ENCODE measurements around the gene ERICH3.

Gene ERICH3

GRCh38 chr1:74654708-74655107 lies 18.9 kb downstream of the ERICH3 start:
- no peak for TF ChIP-seq EZH2phosphoT487 (IDR thresholded peaks at IDR 0.05; ENCODE audit: borderline replicate concordance, low read length)
- H3K4me2 ChIP-seq (ENCODE audit: low read length): no peak overlapping the region
- H3K27ac ChIP-seq (ENCODE audit: low read depth, low read length): no peak overlapping the region
- no peaks in the 10 kb centered on the region for H4K20me1 ChIP-seq (ENCODE audit: control insufficient read depth, insufficient read depth, low read depth, low read length)
- H3K4me1 ChIP-seq (ENCODE audit: control insufficient read depth, low read length): peaks cover 16% of the 10 kb centered on the region
- H3K9me3 ChIP-seq (ENCODE audit: control insufficient read depth, insufficient read depth, low read length): no peaks in the 10 kb centered on the region
- H3K27me3 ChIP-seq (ENCODE audit: control insufficient read depth, low read length): no peaks in the 10 kb centered on the region
- H3K79me2 ChIP-seq (ENCODE audit: control insufficient read depth, low read length): no peaks in the 10 kb centered on the region
- no peaks in the 10 kb centered on the region for H3K9me2 ChIP-seq (replicated peaks; ENCODE audit: control insufficient read depth, low read length)
- H3K4me3 ChIP-seq (ENCODE audit: low read length): no peak overlapping the region
- H3K36me3 ChIP-seq (ENCODE audit: control insufficient read depth, low read length): no peaks in the 10 kb centered on the region
- no peaks in the 10 kb centered on the region for H3F3A ChIP-seq (ENCODE audit: control insufficient read depth, insufficient read depth)

DNA sequence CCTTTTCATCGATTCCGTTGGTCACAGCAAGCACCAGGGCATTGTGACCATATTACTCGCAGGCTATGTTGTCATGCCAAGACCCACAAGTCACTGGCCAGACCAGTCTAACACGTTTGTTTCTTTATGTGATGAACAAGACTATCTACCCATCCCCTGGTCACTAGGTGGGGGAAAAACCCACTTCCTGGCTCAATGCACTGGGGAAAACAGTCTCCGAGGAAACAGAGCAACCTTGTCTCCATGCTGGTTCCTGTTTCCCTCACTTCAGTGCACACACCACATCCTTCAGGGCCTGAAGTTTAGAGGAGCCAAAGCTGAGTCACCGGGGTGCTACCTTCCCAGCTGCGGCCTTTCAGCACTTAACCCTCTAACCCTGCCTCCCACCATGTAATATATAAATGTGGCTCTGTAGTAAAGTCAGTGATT lies 20.9 kb downstream of the ERICH3 start:
- H3K9me3 ChIP-seq (ENCODE audit: control insufficient read depth, insufficient read depth, low read length): no peaks in the 10 kb centered on the region
- no peak overlapping the region for H3K27ac ChIP-seq (ENCODE audit: low read depth, low read length)
- H4K20me1 ChIP-seq (ENCODE audit: control insufficient read depth, insufficient read depth, low read depth, low read length): no peaks in the 10 kb centered on the region
- peak overlapping the region; percentile 39 for H3K4me2 ChIP-seq (ENCODE audit: low read length)
- H3K4me3 ChIP-seq (ENCODE audit: low read length): 0 out of 2 replicates have a peak overlapping the region, but pooled peaks have one; percentile 6
- H3K9me2 ChIP-seq (replicated peaks; ENCODE audit: control insufficient read depth, low read length): no peaks in the 10 kb centered on the region
- H3K79me2 ChIP-seq (ENCODE audit: control insufficient read depth, low read length): no peaks in the 10 kb centered on the region
- H3K27me3 ChIP-seq (ENCODE audit: control insufficient read depth, low read length): peaks cover 9% of the 10 kb centered on the region; the same call in 1 of the 2 replicates
- no peaks in the 10 kb centered on the region for H3F3A ChIP-seq (ENCODE audit: control insufficient read depth, insufficient read depth)
- TF ChIP-seq EZH2phosphoT487 (IDR thresholded peaks at IDR 0.05; ENCODE audit: borderline replicate concordance, low read length): no peak
- TF ChIP-seq, protein P1, sequence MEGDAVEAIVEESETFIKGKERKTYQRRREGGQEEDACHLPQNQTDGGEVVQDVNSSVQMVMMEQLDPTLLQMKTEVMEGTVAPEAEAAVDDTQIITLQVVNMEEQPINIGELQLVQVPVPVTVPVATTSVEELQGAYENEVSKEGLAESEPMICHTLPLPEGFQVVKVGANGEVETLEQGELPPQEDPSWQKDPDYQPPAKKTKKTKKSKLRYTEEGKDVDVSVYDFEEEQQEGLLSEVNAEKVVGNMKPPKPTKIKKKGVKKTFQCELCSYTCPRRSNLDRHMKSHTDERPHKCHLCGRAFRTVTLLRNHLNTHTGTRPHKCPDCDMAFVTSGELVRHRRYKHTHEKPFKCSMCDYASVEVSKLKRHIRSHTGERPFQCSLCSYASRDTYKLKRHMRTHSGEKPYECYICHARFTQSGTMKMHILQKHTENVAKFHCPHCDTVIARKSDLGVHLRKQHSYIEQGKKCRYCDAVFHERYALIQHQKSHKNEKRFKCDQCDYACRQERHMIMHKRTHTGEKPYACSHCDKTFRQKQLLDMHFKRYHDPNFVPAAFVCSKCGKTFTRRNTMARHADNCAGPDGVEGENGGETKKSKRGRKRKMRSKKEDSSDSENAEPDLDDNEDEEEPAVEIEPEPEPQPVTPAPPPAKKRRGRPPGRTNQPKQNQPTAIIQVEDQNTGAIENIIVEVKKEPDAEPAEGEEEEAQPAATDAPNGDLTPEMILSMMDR (IDR thresholded peaks at IDR 0.05; ENCODE audit: low read depth, low read length, poor library complexity, severe bottlenecking): no peak
- no peaks in the 10 kb centered on the region for H3K36me3 ChIP-seq (ENCODE audit: control insufficient read depth, low read length)
- peaks cover 16% of the 10 kb centered on the region for H3K4me1 ChIP-seq (ENCODE audit: control insufficient read depth, low read length)

GRCh38 chr1:74650561-74650960 lies 23.0 kb downstream of the ERICH3 start:
- no peak overlapping the region for H3K4me2 ChIP-seq (ENCODE audit: low read length)
- H3K4me1 ChIP-seq (ENCODE audit: control insufficient read depth, low read length): peaks cover 16% of the 10 kb centered on the region
- H3K9me2 ChIP-seq (replicated peaks; ENCODE audit: control insufficient read depth, low read length): no peaks in the 10 kb centered on the region
- peaks cover 10% of the 10 kb centered on the region; the same call in 1 of the 2 replicates for H3K27me3 ChIP-seq (ENCODE audit: control insufficient read depth, low read length)
- TF ChIP-seq EZH2phosphoT487 (IDR thresholded peaks at IDR 0.05; ENCODE audit: borderline replicate concordance, low read length): no peak
- TF ChIP-seq, protein P1 (IDR thresholded peaks at IDR 0.05; ENCODE audit: low read depth, low read length, poor library complexity, severe bottlenecking): no peak
- H3K79me2 ChIP-seq (ENCODE audit: control insufficient read depth, low read length): no peaks in the 10 kb centered on the region
- H3K9me3 ChIP-seq (ENCODE audit: control insufficient read depth, insufficient read depth, low read length): no peaks in the 10 kb centered on the region
- H3F3A ChIP-seq (ENCODE audit: control insufficient read depth, insufficient read depth): no peaks in the 10 kb centered on the region
- H4K20me1 ChIP-seq (ENCODE audit: control insufficient read depth, insufficient read depth, low read depth, low read length): no peaks in the 10 kb centered on the region
- H3K27ac ChIP-seq (ENCODE audit: low read depth, low read length): no peak overlapping the region
- no peak overlapping the region for H3K4me3 ChIP-seq (ENCODE audit: low read length)
- H3K36me3 ChIP-seq (ENCODE audit: control insufficient read depth, low read length): no peaks in the 10 kb centered on the region

GRCh38 chr1:74641876-74642275 lies 31.7 kb downstream of the ERICH3 start:
- no peak overlapping the region for H3K4me3 ChIP-seq (ENCODE audit: low read length)
- H3K9me2 ChIP-seq (replicated peaks; ENCODE audit: control insufficient read depth, low read length): no peaks in the 10 kb centered on the region
- no peak overlapping the region for H3K27ac ChIP-seq (ENCODE audit: low read depth, low read length)
- H4K20me1 ChIP-seq (ENCODE audit: control insufficient read depth, insufficient read depth, low read depth, low read length): no peaks in the 10 kb centered on the region
- H3K27me3 ChIP-seq (ENCODE audit: control insufficient read depth, low read length): no peaks in the 10 kb centered on the region
- no peaks in the 10 kb centered on the region for H3F3A ChIP-seq (ENCODE audit: control insufficient read depth, insufficient read depth)
- H3K36me3 ChIP-seq (ENCODE audit: control insufficient read depth, low read length): no peaks in the 10 kb centered on the region
- H3K4me2 ChIP-seq (ENCODE audit: low read length): no peak overlapping the region
- no peak for TF ChIP-seq EZH2phosphoT487 (IDR thresholded peaks at IDR 0.05; ENCODE audit: borderline replicate concordance, low read length)
- TF ChIP-seq, protein P1 (IDR thresholded peaks at IDR 0.05; ENCODE audit: low read depth, low read length, poor library complexity, severe bottlenecking): no peak
- no peaks in the 10 kb centered on the region for H3K9me3 ChIP-seq (ENCODE audit: control insufficient read depth, insufficient read depth, low read length)
- no peaks in the 10 kb centered on the region for H3K79me2 ChIP-seq (ENCODE audit: control insufficient read depth, low read length)
- H3K4me1 ChIP-seq (ENCODE audit: control insufficient read depth, low read length): no peaks in the 10 kb centered on the region
